Tibial nerve (tissue), 3 donors: ENCODE measurements around the gene KCNH3.

ENCODE experiments used
- CTCF ChIP-seq, 5 experiments: fragments of 200-600 bp in 3 of 5; fragments of 450-650 bp in 2 of 5; sonication (generic) in 3 of 5; IDR thresholded peaks; one replicate each; pipeline ENCODE4 v1.5.1; 2016 to 2019; ENCODE audit warnings: antibody characterized with exemption in 5 of 5, mild to moderate bottlenecking in 3 of 5, moderate library complexity in 2 of 5
- POLR2A ChIP-seq, 2 donors: fragments of 450-650 bp; IDR thresholded peaks; one replicate each; pipeline ENCODE4 v1.6.1; 2017; ENCODE audit warnings: antibody characterized with exemption in 2 of 2, mild to moderate bottlenecking in 2 of 2, moderate library complexity in 2 of 2

GRCh38 chr12:49582201-49582600 lies 43.4 kb downstream of the KCNH3 start:
- TF ChIP-seq CTCF (IDR thresholded peaks at IDR 0.05), result no peak
- TF ChIP-seq POLR2A (IDR thresholded peaks at IDR 0.05), result no peak
